ENCODE data around the gene SPDYE18.
"Not testable (repeated sequence)": the region's sequence is repeated elsewhere in the genome, so short reads cannot be mapped to it uniquely, and the experiment has no call there.

GRCh38 chr7:77010074-77010680, 52.2 kb downstream of the SPDYE18 start:
- not testable (repeated sequence) for TF ChIP-seq JUND (IDR thresholded peaks at IDR 0.05); GABPA (IDR thresholded peaks at IDR 0.05 in 1 of 2, conservative IDR thresholded peaks at IDR 0.05 in 1 of 2); REST (IDR thresholded peaks at IDR 0.05); TAF1 (conservative IDR thresholded peaks at IDR 0.05); CTCF (IDR thresholded peaks at IDR 0.05; ENCODE audit: low read depth, low read length, missing input control); SP1 (IDR thresholded peaks at IDR 0.05); MAX (IDR thresholded peaks at IDR 0.05); RAD21 (IDR thresholded peaks at IDR 0.05); YY1 (IDR thresholded peaks at IDR 0.05)
